HG03066 (cell line): ENCODE results near the gene NUDT16L1.
"Not testable (repeated sequence)": the region's sequence is repeated elsewhere in the genome, so short reads cannot be mapped to it uniquely, and the experiment has no call there.

Experiments used
- ATAC-seq: cut with Tn5 transposase; IDR thresholded peaks from one replicate; pipeline ENCODE4 v1.9.1; 2021; ENCODE audit warnings: low read depth; ENCODE audit not compliant: unreplicated experiment

NUDT16L1 gene

DNA sequence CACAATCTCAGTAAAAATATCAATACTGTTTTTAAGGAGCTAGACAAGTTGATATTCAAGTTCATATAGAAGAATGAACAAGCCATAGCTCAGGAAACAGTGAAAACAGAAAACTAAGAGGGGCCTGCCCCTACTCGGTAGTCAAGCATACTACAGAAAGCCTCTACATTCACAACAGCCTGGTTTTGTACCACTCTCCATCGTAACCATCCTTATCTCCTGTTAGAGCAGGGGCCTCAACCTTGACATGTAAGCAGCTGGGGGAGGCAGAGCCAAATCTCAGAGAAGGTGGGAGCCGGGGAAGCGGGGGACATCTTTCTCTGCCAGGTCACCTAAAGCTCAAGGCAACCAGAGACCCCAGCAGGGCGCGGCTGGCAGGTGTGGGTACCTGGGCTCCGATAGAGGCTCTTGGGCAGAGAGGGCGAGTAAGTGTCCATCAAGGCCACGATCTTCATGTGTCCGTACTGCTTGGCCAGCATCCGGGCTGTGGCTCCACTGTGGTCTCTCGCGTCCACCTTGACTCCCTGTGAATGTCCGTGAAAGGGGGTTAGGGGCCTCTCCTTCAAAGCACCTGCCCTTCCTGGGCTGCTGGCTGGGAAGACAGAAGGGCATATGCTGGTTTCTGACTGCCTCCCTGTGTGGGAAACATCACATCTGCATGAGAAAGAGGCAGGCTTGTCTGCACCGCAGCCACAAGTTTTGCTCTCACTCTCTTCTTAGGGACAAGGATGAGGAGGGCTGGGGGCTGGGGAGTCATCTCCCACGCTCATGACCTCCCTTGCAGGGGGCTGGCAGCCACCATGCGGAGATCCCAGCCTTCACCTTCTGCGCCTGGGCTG is 20.5 kb downstream of the NUDT16L1 start:
- no peak for ATAC-seq

DNA sequence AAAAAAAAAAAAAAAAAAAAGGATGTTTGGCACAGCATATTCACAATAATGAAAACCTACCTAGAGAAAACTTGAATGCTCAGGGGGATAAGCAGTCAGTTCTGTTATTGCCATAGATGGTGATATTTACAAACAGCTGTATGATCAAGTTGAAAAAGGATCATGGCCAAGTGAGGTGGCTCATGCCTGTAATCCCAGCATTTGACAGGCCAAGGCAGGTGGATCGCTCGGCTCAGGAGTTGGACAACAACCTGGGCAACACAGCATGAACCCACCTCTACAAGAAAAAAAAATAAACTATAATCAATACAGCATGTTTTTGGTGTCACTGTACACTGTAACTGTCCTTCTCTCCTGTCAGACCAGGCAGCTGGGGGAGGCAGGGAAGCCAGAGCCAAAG is 21.6 kb downstream of the NUDT16L1 start:
- ATAC-seq: no peak

DNA sequence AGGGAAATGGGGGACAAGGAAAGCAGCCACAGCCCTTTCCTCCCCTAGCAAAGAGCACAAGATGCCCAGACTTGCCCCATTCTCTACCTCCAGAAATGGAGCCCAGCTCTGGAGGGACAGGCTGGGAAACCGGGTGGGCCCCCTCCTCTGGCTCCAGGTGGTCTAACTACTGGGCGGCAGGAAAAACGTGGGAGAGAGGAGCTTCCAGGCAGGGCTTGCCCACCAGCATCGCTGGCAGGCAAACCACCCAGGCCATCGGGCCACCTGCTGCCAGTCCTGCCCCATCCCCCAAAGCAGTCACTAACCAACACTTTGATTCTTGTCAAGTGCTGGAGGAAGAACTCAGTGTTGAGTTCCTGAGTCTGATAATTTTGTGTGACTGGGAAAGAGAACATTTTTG is 25.1 kb downstream of the NUDT16L1 start:
- no peak for ATAC-seq

DNA sequence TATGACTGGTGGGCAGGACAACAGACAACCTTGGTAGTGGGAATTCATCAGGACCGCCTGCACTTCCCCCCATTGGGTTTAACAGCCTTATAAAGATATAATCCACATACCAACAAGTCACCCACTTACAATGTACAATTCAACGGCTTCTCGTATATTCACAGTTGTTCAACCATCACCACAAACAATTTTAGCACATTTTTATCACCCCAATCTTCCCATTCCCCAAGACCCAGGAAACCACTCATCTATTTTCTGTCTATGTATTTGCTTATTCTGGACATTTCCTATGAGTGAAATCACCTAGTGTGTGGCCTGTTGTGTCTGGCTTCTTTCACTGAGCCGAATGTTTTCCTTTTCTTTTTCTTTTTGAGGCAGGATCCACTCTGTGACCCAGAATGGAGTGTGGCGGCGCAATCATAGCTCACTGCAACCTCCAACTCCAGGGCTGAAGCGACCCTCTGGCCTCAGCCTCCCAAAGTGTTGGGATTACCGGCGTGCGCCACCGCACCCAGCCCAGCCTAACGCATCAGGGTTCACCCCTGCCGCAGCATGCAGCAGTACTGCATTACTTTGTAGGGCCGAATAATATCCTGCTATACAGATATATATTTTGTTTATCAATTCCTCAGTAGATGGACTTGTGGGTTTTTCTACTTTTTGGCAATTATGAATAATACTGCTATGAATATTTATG is 29.9 kb downstream of the NUDT16L1 start:
- ATAC-seq: no peak

DNA sequence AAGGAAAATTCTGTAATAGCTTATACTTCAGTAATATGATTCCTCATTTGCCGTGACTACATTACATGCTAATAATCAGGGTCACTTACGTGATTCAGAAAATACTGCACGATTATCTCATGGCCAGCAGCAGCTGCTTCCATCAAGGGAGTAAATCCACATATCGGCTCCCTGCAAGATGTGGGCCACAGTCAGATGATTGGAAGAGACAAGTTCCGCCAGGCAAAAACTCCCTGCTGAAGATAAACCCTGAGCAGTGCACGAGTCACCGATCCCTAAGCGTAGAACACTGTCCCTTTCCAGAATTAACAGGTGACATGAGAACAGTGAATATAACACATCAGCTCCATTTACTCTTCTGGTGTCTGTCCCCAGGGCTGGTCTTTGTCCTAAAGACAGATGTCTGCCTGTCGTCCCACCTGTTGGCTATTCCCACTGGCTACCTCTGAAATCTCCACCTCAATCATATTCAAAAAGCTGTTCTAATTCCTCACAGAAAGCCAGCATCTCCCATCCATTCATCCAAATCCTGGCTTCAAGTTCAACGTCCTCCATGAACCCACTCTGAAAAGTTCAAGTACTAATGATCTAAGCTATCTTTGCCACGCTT is 31.4 kb downstream of the NUDT16L1 start:
- ATAC-seq: no peak

DNA sequence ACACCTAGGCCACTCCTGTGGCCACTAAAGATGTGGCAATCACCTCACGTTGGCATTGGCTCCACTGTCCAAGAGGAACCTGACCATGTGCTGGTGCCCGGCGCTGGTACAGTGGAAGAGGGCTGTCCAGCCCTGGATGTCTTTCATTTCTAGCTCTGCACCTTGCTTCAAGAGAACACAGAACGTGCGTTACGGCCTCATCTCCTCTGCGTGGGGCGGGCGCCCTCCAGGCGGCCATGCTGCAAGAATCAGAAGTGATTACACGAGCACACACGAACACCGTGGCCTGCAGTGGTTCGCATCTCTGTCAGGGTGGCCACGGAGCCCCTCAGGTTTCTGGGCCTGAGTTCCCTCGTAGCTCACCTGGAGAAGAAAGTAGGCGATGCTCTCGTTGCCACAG is 33.3 kb downstream of the NUDT16L1 start:
- no peak for ATAC-seq

DNA sequence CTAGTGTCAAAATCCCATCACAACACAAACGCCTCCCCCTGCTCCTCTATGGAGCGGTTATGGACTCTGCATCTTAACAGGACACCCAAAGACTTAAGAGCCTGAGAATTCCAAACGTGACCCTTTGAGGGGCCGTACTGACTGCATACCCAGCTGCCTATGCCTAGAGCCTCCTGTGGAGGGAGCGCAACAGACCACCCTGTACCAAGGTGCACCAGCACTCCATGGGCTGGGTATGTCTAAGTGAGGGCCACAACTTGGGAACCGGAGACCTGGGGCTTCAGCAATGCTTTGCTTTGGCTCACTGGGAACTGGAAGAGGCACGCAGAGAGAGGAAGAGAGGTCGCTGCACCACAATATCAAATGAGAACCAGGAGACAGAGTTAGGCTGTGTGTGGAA is 35.3 kb downstream of the NUDT16L1 start:
- ATAC-seq: no peak

DNA sequence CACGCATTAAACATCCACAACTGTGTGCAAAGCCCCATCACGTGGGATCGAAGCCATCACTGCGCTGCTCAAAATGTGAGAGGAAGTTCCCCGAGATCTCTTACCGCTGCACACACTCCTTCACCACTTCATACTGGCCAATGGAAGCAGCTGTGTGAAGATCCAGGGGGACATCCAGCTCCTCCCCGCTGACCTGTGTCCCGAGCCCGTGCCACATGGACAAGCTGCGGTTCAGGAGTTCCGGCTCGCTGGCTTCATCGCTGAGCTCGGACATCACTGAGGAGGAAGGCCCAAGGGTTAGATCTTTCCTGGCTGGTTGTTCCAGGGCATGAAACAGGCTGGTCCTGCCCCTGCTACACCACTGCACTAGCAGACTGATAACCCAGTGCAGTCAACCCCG is 36.5 kb downstream of the NUDT16L1 start:
- no peak for ATAC-seq

DNA sequence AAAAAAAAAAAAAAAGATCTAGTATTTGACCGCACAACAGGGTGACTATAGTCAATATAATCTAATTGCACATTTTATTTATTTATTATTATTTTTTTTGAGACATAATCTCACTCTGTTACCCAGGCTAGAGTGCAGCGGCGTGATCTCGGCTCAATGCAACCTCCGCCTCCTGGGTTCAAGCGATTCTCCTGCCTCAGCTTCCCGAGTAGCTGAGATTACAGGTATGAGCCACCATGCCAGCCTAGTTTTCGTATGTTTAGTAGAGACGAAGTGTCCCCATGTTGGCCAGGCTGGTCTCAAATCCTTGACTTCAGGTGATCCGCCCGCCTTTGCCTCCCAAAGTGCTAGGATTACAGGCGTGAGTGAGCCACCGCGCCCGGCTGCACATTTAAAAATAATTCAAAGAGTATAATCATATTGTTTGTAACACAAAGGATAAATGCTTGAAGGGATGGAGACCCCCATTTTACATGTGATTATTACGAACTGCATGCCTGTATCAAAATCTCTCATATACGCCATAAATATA is 39.9 kb downstream of the NUDT16L1 start:
- ATAC-seq: no peak

DNA sequence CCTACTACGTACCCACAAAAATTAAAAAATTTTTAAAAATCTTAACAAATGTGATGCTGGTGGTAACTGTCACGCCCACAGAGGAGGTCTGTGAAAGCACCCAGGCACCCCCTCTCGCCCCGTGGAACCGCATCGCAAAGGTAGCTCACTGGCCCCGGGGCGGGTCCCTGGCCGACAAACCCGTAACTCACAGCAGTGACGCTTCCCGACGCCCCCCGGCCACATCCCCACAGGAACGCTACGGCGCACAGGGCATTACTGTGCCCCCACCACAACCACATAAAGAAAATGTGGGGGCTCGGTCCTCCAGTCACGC is 40.3 kb downstream of the NUDT16L1 start:
- peak; percentile 3 for ATAC-seq

DNA sequence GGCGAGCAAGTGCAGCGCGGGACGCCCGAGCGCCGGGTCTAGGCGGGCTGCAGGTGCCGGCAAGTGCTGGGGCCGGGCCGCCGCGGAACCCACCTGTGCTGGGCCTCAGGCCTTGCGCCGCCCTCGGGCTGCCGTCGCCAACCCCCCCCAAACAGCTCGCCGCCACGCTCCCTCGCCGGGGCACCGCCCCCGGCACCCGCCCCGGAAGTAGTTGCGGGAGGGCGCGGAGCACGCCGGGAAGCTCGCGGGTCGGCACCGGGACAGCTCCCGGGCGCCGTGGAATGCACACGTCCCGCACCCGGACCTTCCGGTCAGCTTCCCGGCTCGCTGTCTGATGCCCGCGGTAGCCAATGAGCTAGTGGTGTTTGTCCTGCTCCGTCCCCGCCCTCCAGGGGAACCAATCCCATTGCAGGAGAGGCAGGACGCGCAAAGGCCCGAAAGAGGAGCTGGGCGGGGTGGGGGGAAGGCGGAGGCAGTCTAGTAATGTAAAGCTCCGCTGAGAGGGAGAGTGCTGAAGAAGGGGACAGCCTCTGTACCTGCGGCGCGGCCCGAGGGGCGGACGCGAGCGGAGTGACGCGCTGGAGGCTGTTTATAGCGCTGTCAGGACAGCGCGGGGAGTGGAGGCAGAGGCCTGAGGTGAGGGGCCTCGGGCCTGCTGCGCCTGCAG is 40.8 kb downstream of the NUDT16L1 start, which contains the start of the genes ANKS3 and DNAAF8:
ANKS3 (minus strand) TSS at position 209 of the 667 bp plus-strand sequence. CDS start 4,122 bp downstream, outside the sequence.
DNAAF8 (plus strand) TSS at position 475 of the 667 bp plus-strand sequence. CDS start 1,978 bp downstream, outside the sequence.
- peak; percentile 72 for ATAC-seq

DNA sequence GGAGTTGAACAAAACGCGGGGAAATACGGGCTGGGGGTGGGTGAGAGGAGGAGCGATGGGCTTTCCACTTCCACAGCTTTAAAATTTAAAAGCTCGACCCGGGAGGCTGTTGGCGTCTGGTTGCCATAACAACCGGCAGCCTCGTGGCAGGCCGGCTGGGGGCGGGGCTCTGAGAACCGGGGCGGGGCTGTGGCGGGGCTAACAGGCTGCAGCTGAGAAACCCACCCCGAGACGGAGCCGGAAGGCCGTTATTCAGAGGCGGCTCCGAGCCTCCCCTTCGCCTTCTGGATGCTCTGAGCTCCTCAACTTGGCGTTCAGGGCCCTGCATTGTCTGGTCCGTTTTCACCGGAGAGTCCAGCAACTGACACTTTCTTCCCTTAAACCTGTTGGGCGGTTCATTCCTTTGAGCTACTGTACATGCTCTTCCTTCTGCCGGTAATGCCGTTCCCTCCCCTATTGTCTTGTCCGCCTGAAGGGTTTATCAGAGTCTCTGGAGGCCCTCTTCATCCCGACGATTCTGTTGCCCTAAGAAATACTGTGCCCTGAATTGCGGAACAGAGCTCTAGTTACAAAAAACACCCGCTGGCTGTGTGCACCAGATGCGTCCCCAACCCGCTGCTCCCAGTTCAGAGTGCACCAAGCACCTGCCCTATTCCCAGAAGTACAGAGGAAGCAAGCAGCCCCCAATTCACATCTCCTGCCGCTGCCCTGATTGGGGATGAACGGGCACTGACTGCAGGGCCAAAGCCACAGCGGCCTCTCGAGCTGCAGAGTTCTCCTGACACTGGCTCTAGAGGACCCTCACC is 41.6 kb downstream of the NUDT16L1 start:
- ATAC-seq: peak; percentile 70

DNA sequence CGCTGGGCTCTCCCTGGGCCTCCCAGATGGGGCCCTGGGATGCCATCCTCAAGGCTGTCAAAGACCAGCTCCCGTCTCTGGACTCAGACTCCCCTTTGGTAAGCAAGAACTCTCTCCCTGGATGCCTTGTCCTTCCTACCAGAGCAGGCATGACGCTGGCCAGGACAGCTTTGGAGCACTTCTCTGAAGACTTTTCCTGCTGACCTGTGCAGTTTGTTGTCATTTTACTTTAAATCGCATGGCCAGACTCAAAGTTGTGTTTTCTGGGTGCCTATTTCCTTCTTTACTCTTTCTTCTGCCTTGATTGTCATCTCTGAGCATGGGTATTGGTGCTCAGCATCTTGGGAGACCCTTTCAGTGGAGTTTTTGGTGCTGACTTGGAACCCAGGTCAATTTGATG is 43.2 kb downstream of the NUDT16L1 start:
- ATAC-seq: no peak

DNA sequence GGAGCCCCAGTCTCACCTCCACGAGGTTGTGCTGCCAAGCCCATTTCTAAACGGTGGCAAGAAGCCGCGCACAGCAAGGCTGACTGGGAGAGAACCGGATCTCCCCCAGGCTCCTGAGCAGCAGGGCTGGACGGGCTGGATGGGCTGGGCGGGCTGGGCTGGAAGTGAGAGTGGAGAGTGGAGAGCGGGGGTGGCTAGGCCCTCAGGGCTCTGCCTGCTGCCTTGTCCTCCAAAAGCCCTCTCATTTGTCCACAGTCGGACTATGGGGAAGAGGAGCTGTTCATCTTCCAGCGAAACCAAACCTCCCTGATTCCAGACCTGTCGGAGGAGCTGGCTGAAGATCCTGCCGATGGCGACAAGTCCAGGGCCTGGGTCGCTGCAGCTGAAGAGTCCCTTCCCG is 44.2 kb downstream of the NUDT16L1 start:
- no peak for ATAC-seq

DNA sequence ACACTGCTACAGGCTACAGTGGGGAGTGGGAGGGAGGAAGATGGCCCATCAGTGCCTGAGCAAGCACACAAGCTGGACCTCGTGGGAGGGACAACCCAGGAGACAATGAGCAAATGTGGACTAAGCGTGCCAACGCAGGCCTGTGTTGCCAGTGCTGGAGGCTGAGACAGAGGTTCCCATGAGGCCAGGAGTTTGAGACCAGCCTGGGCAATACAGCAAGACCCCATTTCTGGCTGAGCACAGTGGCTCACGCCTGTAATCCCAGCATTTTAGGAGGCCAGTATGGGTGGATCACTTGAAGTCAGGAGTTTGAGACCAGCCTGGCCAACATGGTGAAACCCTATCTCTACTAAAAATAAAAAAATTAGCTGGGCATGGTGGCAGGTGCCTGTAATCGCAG is 45.0 kb downstream of the NUDT16L1 start:
- ATAC-seq: not testable (repeated sequence)

DNA sequence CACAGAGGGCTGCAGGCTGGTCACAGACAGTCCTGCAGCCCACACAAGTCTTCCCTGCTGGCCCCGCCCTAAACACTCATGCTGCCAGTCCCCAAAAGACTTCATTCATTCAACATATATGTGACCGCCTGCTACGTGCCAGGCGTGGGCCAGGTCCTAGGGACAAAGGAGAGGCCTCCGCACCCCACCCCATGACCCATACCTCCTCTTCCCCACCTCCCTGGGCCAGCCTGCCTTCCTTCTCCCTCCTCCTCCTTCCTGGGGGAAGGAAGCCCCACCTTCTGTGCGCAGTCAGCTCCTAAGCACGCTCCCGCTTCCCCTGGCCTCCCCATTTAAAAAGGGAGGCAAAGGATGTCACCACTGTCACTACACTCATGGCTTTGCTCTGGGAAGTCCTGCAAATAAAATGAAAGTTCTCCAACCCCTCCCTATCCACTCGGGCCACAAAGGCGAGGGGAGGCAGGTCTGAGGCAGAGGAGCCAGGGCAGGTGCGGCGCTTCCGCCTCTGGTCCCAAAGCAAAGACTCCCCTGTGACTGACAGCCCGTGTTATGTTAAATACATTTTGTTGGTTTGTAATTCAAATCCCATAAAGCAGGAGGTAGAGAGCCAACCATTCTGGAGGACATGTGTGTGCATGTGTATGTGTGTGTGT is 50.0 kb downstream of the NUDT16L1 start:
- ATAC-seq: no peak

DNA sequence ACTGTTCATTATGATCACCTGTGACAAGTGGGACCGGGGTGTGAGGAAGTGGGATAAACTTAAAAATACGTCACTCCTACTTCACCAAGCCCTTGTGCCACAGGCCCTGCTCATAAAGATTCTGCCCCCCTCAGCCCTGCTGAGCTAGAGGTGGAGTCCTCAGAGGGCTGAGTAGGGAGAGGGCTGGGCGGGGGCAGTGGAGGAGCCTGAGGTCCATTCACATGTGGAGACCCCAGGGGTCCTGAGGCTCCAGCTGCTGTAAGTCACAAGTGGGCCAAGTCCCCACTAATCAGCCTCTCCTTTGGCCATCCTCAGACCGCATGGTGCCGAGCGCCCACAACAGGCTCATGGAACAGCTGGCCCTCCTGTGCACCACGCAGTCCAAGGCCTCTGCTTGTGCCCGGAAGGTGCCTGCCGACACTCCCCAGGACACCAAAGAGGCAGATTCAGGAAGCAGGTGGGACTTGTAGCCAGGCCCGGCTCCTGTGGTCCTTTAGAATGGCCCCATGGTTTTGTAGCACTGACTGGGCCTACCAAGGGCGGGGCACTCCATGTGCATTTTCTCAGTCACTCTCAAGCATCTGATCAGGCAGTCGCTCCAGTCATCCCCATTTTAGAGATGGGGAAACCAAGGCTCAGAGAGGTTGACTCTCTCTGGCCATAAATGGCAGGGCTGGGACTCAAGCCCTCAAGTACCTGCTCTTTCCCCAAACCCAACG is 51.4 kb downstream of the NUDT16L1 start:
- no peak for ATAC-seq

DNA sequence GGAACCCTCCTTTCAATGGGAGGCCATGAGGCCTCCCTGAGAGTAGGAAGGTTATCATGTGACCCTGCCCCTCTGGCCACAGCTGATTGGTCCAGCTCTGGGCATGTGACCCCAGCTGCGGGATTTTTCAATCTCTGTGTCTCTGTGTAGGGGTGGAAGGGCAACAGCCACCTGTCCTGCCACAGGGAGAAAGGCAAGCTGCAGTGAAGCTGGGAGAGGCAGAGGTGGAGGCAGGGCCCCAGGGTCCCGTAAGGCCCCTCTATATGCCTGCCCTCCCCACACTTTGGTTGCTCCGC is 51.9 kb downstream of the NUDT16L1 start:
- ATAC-seq: no peak
